Dendritic cell treated with granulocyte-macrophage colony-stimulating factor and Interleukin-4, amounts not matched to agents 40 ng/mL and 50 ng/mL, for 4 days (primary cell): ENCODE data around the gene TCERG1L.
"Not testable (repeated sequence)": the region's sequence is repeated elsewhere in the genome, so short reads cannot be mapped to it uniquely, and the experiment has no call there.

Experiments
- H3K27ac Mint-ChIP-seq: one replicate; pipeline ENCODE4 v1.8.0; 2022; ENCODE audit warnings: mild to moderate bottlenecking, mixed read lengths
- H3K27me3 Mint-ChIP-seq: one replicate; pipeline ENCODE4 v1.8.0; 2022; ENCODE audit warnings: mild to moderate bottlenecking, mixed read lengths
- H3K36me3 Mint-ChIP-seq: one replicate; pipeline ENCODE4 v1.8.0; 2022; ENCODE audit warnings: low read depth, mixed read lengths
- H3K4me1 Mint-ChIP-seq: one replicate; pipeline ENCODE4 v1.8.0; 2022; ENCODE audit warnings: low read depth, mixed read lengths
- H3K4me3 Mint-ChIP-seq: one replicate; pipeline ENCODE4 v1.8.0; 2022; ENCODE audit warnings: mild to moderate bottlenecking, moderate library complexity, mixed read lengths
- H3K9me3 Mint-ChIP-seq: one replicate; pipeline ENCODE4 v1.8.0; 2022; ENCODE audit warnings: mixed read lengths
- intact Hi-C: fragments of 100-400 bp; cut with micrococcal nuclease; formaldehyde crosslinking; loops from one replicate; pipeline ENCODE4 v1.15.0; 2022

TCERG1L gene

GRCh38 chr10:131107970-131108369 is 203.6 kb downstream of the TCERG1L start:
- Mint-ChIP-seq H3K36me3 (no peaks in the 10 kb centered on the region), H3K27ac (no peak overlapping the region), H3K4me3 (no peak overlapping the region), H3K9me3 (peaks cover 23% of the 10 kb centered on the region), H3K4me1 (no peaks in the 10 kb centered on the region), H3K27me3 (no peaks in the 10 kb centered on the region)
- intact Hi-C loops, result no loop called here

- Mint-ChIP-seq H3K36me3 (no peaks in the 10 kb centered on the region), H3K27ac (no peak overlapping the region), H3K4me3 (no peak overlapping the region), H3K27me3 (no peaks in the 10 kb centered on the region), H3K9me3 (peaks cover 14% of the 10 kb centered on the region), H3K4me1 (no peaks in the 10 kb centered on the region)
- intact Hi-C loops, result no loop called here
Observed at GRCh38 chr10:131102676-131103075, 208.8 kb downstream of the TCERG1L start.

- no peak overlapping the region for H3K4me3 Mint-ChIP-seq
- H3K9me3 Mint-ChIP-seq, result peaks cover 10% of the 10 kb centered on the region
- intact Hi-C loops, result no loop called here
- H3K36me3 Mint-ChIP-seq, result no peaks in the 10 kb centered on the region
- H3K27ac Mint-ChIP-seq, result no peak overlapping the region
- H3K4me1 Mint-ChIP-seq, result no peaks in the 10 kb centered on the region
- H3K27me3 Mint-ChIP-seq, result no peaks in the 10 kb centered on the region
Observed at GRCh38 chr10:131102147-131102546, 209.4 kb downstream of the TCERG1L start.

GRCh38 chr10:131100418-131101410 is 210.8 kb downstream of the TCERG1L start:
- H3K27me3 Mint-ChIP-seq, H3K9me3 Mint-ChIP-seq, intact Hi-C loops, H3K27ac Mint-ChIP-seq, H3K4me1 Mint-ChIP-seq, H3K4me3 Mint-ChIP-seq, H3K36me3 Mint-ChIP-seq: not testable (repeated sequence)

GRCh38 chr10:131099028-131099726 is 212.3 kb downstream of the TCERG1L start:
- no peaks in the 10 kb centered on the region for H3K36me3 Mint-ChIP-seq
- no peaks in the 10 kb centered on the region for H3K4me1 Mint-ChIP-seq
- no peaks in the 10 kb centered on the region for H3K27me3 Mint-ChIP-seq
- no peaks in the 10 kb centered on the region for H3K9me3 Mint-ChIP-seq
- intact Hi-C loops, result no loop called here
- H3K4me3 Mint-ChIP-seq, result no peak overlapping the region
- H3K27ac Mint-ChIP-seq, result no peak overlapping the region

GRCh38 chr10:131098416-131098952 is 213.0 kb downstream of the TCERG1L start:
- H3K4me1 Mint-ChIP-seq, result no peaks in the 10 kb centered on the region
- intact Hi-C loops, result no loop called here
- no peak overlapping the region for H3K27ac Mint-ChIP-seq
- H3K27me3 Mint-ChIP-seq, result no peaks in the 10 kb centered on the region
- no peaks in the 10 kb centered on the region for H3K36me3 Mint-ChIP-seq
- H3K4me3 Mint-ChIP-seq, result no peak overlapping the region
- no peaks in the 10 kb centered on the region for H3K9me3 Mint-ChIP-seq

GRCh38 chr10:131096031-131096430 is 215.5 kb downstream of the TCERG1L start:
- no peaks in the 10 kb centered on the region for H3K4me1 Mint-ChIP-seq
- H3K27ac Mint-ChIP-seq, result no peak overlapping the region
- H3K27me3 Mint-ChIP-seq, result no peaks in the 10 kb centered on the region
- H3K36me3 Mint-ChIP-seq, result no peaks in the 10 kb centered on the region
- H3K4me3 Mint-ChIP-seq, result no peak overlapping the region
- no peaks in the 10 kb centered on the region for H3K9me3 Mint-ChIP-seq
- intact Hi-C loops, result no loop called here

- no peak overlapping the region for H3K4me3 Mint-ChIP-seq
- H3K9me3 Mint-ChIP-seq, result no peaks in the 10 kb centered on the region
- no peak overlapping the region for H3K27ac Mint-ChIP-seq
- H3K4me1 Mint-ChIP-seq, result no peaks in the 10 kb centered on the region
- intact Hi-C loops, result no loop called here
- no peaks in the 10 kb centered on the region for H3K36me3 Mint-ChIP-seq
- no peaks in the 10 kb centered on the region for H3K27me3 Mint-ChIP-seq
Observed at GRCh38 chr10:131095313-131095580, 216.3 kb downstream of the TCERG1L start.

GRCh38 chr10:131094527-131095312 is 216.8 kb downstream of the TCERG1L start:
- Mint-ChIP-seq H3K27ac (no peak overlapping the region), H3K36me3 (no peaks in the 10 kb centered on the region), H3K4me3 (no peak overlapping the region), H3K9me3 (no peaks in the 10 kb centered on the region), H3K27me3 (no peaks in the 10 kb centered on the region), H3K4me1 (no peaks in the 10 kb centered on the region)
- intact Hi-C loops, result no loop called here

GRCh38 chr10:131093795-131094366 is 217.6 kb downstream of the TCERG1L start:
- Mint-ChIP-seq H3K4me3 (no peak overlapping the region), H3K27ac (no peak overlapping the region)
- intact Hi-C loops, result no loop called here

GRCh38 chr10:131093346-131093745 is 218.2 kb downstream of the TCERG1L start:
- H3K4me1 Mint-ChIP-seq, result no peaks in the 10 kb centered on the region
- H3K27ac Mint-ChIP-seq, result no peak overlapping the region
- no peaks in the 10 kb centered on the region for H3K9me3 Mint-ChIP-seq
- H3K4me3 Mint-ChIP-seq, result no peak overlapping the region
- H3K27me3 Mint-ChIP-seq, result no peaks in the 10 kb centered on the region
- intact Hi-C loops, result no loop called here
- H3K36me3 Mint-ChIP-seq, result no peaks in the 10 kb centered on the region

More at GRCh38 chr10:131093795-131094366, 217.6 kb downstream of the TCERG1L start:
- Mint-ChIP-seq H3K36me3 (no peaks in the 10 kb centered on the region), H3K4me1 (no peaks in the 10 kb centered on the region), H3K9me3 (no peaks in the 10 kb centered on the region), H3K27me3 (no peaks in the 10 kb centered on the region)

- H3K9me3 Mint-ChIP-seq, result no peaks in the 10 kb centered on the region
- no peak overlapping the region for H3K4me3 Mint-ChIP-seq
- H3K27ac Mint-ChIP-seq, result no peak overlapping the region
- intact Hi-C loops, result no loop called here
- H3K4me1 Mint-ChIP-seq, result no peaks in the 10 kb centered on the region
- no peaks in the 10 kb centered on the region for H3K27me3 Mint-ChIP-seq
- H3K36me3 Mint-ChIP-seq, result no peaks in the 10 kb centered on the region
Observed at GRCh38 chr10:131092876-131093275, 218.6 kb downstream of the TCERG1L start.

- Mint-ChIP-seq H3K27ac (no peak overlapping the region), H3K36me3 (no peaks in the 10 kb centered on the region), H3K9me3 (no peaks in the 10 kb centered on the region), H3K4me1 (no peaks in the 10 kb centered on the region), H3K27me3 (no peaks in the 10 kb centered on the region), H3K4me3 (no peak overlapping the region)
- intact Hi-C loops, result no loop called here
Observed at GRCh38 chr10:131092386-131092785, 219.1 kb downstream of the TCERG1L start.
